Heart left ventricle (tissue), 13 donors: ENCODE measurements around the gene STXBP5.

ENCODE experiments used
- POLR2A ChIP-seq, 2 donors: fragments of 450-650 bp; IDR thresholded peaks; one replicate each; pipeline ENCODE4 v1.6.1; 2017; ENCODE audit warnings: antibody characterized with exemption in 2 of 2, mild to moderate bottlenecking in 2 of 2, moderate library complexity in 2 of 2
- TF ChIP-seq, protein P1 (sequence below), 12 donors: fragments of 200-600 bp; sonication (generic) in 4 of 12; IDR thresholded peaks; one replicate each; pipeline versions ENCODE4 v1.5.0 to v1.8.0; 2018 to 2022; ENCODE audit warnings: antibody characterized with exemption in 12 of 12, mild to moderate bottlenecking in 5 of 12
- donor health status: ischemic (EF 13 %, LVEDD 7.1; RV severe dilation, severe dysfunction).
- donor health status: DM: no; HTN: yes; CAD: no.
- donor health status: DM: no; HTN: no; CAD: no.
- donor health status: ischemic (EF 25% LVEDD 6.9; RV normal size, moderate dysfunction).
- donor health status: ischemic (EF 25% LVEDD 5.7; RV mildly dilated, moderate dysfunction).
- donor health status: ischemic (EF 35%, LVEDD 5.7; RV mildly dilated, moderate dysfunction).
- donor health status: nonischemic (EF 11% LVEDD 7.7; RV severe dilation, severe dysfunction).
- donor health status: DM: yes; HTN: yes; CAD: no.
- donor health status: PGD.
- donor health status: ischemic (EF 29% LVEDD 5.4; RV normal size, mild dysfunction).
- donor health status: nonischemic (EF 23%, LVEDD 6.1; RV moderate dilation, normal function).

DNA sequence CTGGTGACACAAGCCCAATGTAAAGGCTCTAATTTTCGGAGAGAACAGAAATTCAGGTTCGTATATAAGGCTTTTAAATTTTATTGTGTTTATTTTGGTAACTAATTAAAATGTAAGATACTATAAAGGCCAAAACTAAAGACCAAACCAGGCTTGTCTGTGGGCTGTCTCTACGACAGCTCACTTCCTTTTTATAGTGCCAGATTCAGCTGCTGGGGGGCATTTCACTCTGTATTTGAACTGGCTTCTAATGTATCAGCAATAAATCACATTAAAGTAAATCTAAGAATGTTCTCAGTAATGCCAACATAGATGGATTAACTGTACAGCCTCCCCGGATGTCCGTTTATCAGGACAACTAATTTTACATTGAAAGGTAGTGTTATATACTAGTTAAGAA lies 31.1 kb upstream of the STXBP5 start:
- TF ChIP-seq, protein P1, sequence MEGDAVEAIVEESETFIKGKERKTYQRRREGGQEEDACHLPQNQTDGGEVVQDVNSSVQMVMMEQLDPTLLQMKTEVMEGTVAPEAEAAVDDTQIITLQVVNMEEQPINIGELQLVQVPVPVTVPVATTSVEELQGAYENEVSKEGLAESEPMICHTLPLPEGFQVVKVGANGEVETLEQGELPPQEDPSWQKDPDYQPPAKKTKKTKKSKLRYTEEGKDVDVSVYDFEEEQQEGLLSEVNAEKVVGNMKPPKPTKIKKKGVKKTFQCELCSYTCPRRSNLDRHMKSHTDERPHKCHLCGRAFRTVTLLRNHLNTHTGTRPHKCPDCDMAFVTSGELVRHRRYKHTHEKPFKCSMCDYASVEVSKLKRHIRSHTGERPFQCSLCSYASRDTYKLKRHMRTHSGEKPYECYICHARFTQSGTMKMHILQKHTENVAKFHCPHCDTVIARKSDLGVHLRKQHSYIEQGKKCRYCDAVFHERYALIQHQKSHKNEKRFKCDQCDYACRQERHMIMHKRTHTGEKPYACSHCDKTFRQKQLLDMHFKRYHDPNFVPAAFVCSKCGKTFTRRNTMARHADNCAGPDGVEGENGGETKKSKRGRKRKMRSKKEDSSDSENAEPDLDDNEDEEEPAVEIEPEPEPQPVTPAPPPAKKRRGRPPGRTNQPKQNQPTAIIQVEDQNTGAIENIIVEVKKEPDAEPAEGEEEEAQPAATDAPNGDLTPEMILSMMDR (IDR thresholded peaks at IDR 0.05) = no peak
- TF ChIP-seq POLR2A (IDR thresholded peaks at IDR 0.05) = no peak
